Prostate gland (tissue), 2 donors: ENCODE data around the gene OR8B3. TPM values are rescaled to one million over a fixed set of nuclear protein-coding genes. Genes with fewer than 3 reads are reported as not detected.

Source experiments
- DNase-seq: peaks from one replicate; pipeline ENCODE4 v3.0.0-alpha.2; 2019; ENCODE audit warnings: low spot score
- H3K27ac ChIP-seq, 2 donors: fragments of 200-600 bp; sonication (generic); 2 replicates each; pipeline ENCODE4 v1.5.1; 2017 to 2019
- H3K27me3 ChIP-seq: fragments of 200-600 bp; sonication (generic); replicated peaks from 2 replicates; pipeline ENCODE4 v1.5.1; 2019; ENCODE audit not compliant: insufficient read depth
- H3K36me3 ChIP-seq, 2 donors: fragments of 200-600 bp; sonication (generic); 1 replicate in 1 of 2; 2 replicates in 1 of 2; pipeline versions ENCODE4 v1.5.1 to v1.8.1; 2017 to 2019
- H3K4me1 ChIP-seq: fragments of 200-600 bp; sonication (generic); replicated peaks from 2 replicates; pipeline ENCODE4 v1.5.1; 2019
- H3K4me3 ChIP-seq, 2 donors: fragments of 200-600 bp; sonication (generic); 2 replicates each; pipeline ENCODE4 v1.5.1; 2017 to 2019
- H3K9me3 ChIP-seq: fragments of 200-600 bp; sonication (generic); 2 replicates; pipeline ENCODE4 v1.5.1; 2017
- POLR2A ChIP-seq: fragments of 450-650 bp; IDR thresholded peaks from one replicate; pipeline ENCODE4 v1.6.1; 2016; ENCODE audit warnings: antibody characterized with exemption, mild to moderate bottlenecking
- POLR2AphosphoS5 ChIP-seq: sonication (generic); formaldehyde crosslinking; IDR thresholded peaks from one replicate; pipeline ENCODE4 v1.6.1; 2017; ENCODE audit warnings: antibody characterized with exemption
- WGBS: methylation state at CpG from one replicate; pipeline ENCODE4 v1.1.5; 2018; 5-methylcytosine and 5-hydroxymethylcytosine counted together
- intact Hi-C: fragments of 100-400 bp; cut with DNase I; formaldehyde crosslinking; loops from one replicate; pipeline ENCODE4 v1.14.2; 2022
- total RNA-seq, 2 donors: library from RNA; depleted of rRNA; stranded (reverse); fragments of >200 nt; gene quantifications; one replicate each; pipeline ENCODE4 v1.1.0, GENCODE V29; 2016
- TF ChIP-seq, protein P1 (sequence below), 4 experiments: fragments of 200-600 bp in 2 of 4; fragments of 450-650 bp in 2 of 4; sonication (generic) in 2 of 4; IDR thresholded peaks; 1 replicate in 3 of 4; 2 replicates in 1 of 4; pipeline ENCODE4 v1.5.1; 2016 to 2019; ENCODE audit warnings: antibody characterized with exemption in 4 of 4, mild to moderate bottlenecking in 2 of 4, moderate library complexity in 2 of 4

Gene OR8B3
- total RNA-seq, 2 donors from 2014 or later = not detected

DNA sequence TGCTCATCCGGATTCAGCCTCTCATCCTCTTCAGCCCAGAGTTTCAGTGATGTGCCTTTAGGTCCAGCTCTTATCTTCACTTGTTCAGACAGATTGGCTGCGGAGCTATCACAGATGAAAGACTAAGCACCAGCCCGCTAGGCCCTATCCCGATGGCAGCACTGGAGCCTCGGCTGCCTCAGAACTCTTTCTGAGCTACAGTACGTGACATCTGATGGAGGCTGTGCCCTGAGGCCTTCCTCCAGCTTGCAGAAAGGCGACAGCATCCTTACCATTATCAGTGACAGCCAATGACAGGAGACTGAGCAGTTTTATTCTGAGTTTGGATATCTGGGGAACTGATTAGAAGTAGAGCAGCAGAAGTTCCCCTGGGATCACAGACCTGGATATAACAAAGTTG is 42.7 kb upstream of the OR8B3 start:
- Histone ChIP-seq H3K9me3 (no peaks in the 10 kb centered on the region), H3K4me3 (no peak overlapping the region), H3K4me1 (no peaks in the 10 kb centered on the region), H3K36me3 (no peaks in the 10 kb centered on the region), H3K27ac (no peak overlapping the region), H3K27me3 (no peaks in the 10 kb centered on the region)
- WGBS = 76% methylated on average over 7 of the region's 7 CpGs
- intact Hi-C loops = no loop called here
- TF ChIP-seq POLR2A (no peak), POLR2AphosphoS5 (no peak)
- TF ChIP-seq, protein P1, sequence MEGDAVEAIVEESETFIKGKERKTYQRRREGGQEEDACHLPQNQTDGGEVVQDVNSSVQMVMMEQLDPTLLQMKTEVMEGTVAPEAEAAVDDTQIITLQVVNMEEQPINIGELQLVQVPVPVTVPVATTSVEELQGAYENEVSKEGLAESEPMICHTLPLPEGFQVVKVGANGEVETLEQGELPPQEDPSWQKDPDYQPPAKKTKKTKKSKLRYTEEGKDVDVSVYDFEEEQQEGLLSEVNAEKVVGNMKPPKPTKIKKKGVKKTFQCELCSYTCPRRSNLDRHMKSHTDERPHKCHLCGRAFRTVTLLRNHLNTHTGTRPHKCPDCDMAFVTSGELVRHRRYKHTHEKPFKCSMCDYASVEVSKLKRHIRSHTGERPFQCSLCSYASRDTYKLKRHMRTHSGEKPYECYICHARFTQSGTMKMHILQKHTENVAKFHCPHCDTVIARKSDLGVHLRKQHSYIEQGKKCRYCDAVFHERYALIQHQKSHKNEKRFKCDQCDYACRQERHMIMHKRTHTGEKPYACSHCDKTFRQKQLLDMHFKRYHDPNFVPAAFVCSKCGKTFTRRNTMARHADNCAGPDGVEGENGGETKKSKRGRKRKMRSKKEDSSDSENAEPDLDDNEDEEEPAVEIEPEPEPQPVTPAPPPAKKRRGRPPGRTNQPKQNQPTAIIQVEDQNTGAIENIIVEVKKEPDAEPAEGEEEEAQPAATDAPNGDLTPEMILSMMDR (IDR thresholded peaks at IDR 0.05) = no peak
- DNase-seq = no peak

DNA sequence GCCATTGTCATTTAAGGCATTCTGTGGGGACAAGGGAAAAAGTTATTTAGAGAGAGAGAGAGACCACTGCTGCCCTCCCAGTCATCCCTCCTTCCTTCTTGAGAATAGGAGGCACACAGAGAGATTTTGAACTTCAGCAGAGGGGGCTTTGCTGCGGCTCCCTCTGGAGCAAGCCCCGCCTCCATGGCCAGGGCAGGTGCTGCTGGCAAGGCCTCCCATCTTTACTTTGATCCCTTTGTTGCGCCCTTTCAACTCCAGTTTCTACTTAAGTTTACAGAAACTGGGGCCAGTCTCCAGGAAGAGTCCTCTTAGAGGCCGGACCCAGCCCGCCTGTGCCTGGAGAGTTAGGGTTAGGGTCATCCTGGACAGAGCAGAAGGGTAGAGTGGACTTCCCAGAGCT is 42.3 kb upstream of the OR8B3 start:
- TF ChIP-seq POLR2A (no peak), POLR2AphosphoS5 (no peak)
- TF ChIP-seq, protein P1 (IDR thresholded peaks at IDR 0.05) = no peak
- no peak overlapping the region for H3K27ac ChIP-seq
- intact Hi-C loops = no loop called here
- WGBS = 76% methylated on average over 5 of the region's 5 CpGs
- H3K36me3 ChIP-seq = no peaks in the 10 kb centered on the region
- no peaks in the 10 kb centered on the region for H3K9me3 ChIP-seq
- no peak overlapping the region for H3K4me3 ChIP-seq
- H3K4me1 ChIP-seq = no peaks in the 10 kb centered on the region
- no peaks in the 10 kb centered on the region for H3K27me3 ChIP-seq
- no peak for DNase-seq

DNA sequence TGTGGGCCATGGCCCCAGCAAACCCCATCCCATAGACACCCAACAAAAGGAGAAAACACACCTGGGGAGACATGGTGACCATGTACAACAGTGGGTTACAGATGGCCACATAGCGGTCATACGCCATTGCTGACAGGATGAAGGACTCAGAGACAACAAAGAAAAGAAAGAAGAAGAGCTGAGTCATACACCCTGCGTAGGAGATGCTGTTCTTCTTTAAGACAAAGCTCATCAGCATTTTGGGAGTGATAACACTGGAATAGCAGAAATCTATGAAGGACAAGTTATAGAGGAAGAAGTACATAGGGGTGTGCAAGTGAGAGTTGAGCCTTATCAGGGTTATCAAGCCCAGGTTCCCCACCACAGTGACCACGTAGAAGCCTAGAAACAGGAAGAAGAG is 41.8 kb upstream of the OR8B3 start:
- DNase-seq = no peak
- TF ChIP-seq POLR2A = no peak
- TF ChIP-seq, protein P1 (IDR thresholded peaks at IDR 0.05) = no peak
- TF ChIP-seq POLR2AphosphoS5 = no peak
- Histone ChIP-seq H3K27ac (no peak overlapping the region), H3K4me3 (no peak overlapping the region), H3K36me3 (no peaks in the 10 kb centered on the region), H3K27me3 (no peaks in the 10 kb centered on the region), H3K9me3 (no peaks in the 10 kb centered on the region), H3K4me1 (no peaks in the 10 kb centered on the region)
- WGBS = 86% methylated on average over 4 of the region's 4 CpGs
- intact Hi-C loops = no loop called here

DNA sequence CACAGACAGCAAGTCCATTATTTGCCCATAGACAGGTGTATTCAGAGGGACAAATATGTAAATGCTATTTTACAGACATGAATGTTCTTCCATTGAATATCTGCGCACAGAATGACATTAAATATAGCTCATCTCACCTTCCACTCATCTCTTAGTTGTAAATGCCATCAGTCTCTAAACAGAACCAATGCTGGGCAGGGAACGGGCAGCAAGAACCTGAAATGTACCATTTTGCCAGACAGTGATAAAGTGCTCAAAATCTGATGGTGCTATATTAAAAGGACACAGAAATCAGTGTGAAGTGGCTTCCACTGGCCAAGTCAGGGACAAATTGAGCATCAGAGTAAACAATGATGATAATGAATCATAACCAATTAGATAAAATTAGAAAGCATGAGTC is 35.9 kb upstream of the OR8B3 start:
- WGBS = 96% methylated on average over 2 of the region's 2 CpGs

DNA sequence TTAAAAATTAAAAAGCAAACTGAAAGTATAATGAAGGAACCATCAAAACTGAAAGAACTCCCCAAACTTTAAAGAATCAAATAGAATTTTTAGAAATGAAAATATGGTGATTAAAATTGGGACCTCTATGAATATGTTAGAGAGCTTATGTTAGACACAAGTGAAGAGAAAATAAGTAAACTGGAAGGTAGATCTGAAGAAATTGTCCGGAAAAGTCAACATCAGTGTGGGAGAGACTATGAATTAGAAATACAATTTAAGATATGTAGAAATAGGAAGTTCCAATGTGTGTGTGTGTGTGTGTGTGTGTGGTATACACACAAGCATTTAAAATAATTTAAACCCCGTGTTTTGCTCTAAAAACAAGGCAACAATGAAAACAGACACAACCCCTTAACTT is 30.8 kb upstream of the OR8B3 start:
- WGBS = 77% methylated on average over 2 of the region's 2 CpGs
- DNase-seq = no peak
- no peaks in the 10 kb centered on the region for H3K9me3 ChIP-seq
- no peak for TF ChIP-seq POLR2A
- TF ChIP-seq, protein P1 (IDR thresholded peaks at IDR 0.05) = no peak
- no peaks in the 10 kb centered on the region for H3K27me3 ChIP-seq
- intact Hi-C loops = no loop called here
- H3K4me3 ChIP-seq = no peak overlapping the region
- no peak overlapping the region for H3K27ac ChIP-seq
- no peaks in the 10 kb centered on the region for H3K4me1 ChIP-seq
- H3K36me3 ChIP-seq = no peaks in the 10 kb centered on the region

More for the DNA sequence above, 35.9 kb upstream of the OR8B3 start:
- Histone ChIP-seq H3K27ac (no peak overlapping the region), H3K4me1 (no peaks in the 10 kb centered on the region), H3K9me3 (no peaks in the 10 kb centered on the region), H3K27me3 (no peaks in the 10 kb centered on the region), H3K4me3 (no peak overlapping the region), H3K36me3 (no peaks in the 10 kb centered on the region)
- intact Hi-C loops = no loop called here
- no peak for TF ChIP-seq POLR2A
- TF ChIP-seq, protein P1 (IDR thresholded peaks at IDR 0.05) = no peak
- no peak for TF ChIP-seq POLR2AphosphoS5
- no peak for DNase-seq
